GM19025 (cell line): Measurements from ENCODE around the gene NANS.
"Not testable (repeated sequence)": the region's sequence is repeated elsewhere in the genome, so short reads cannot be mapped to it uniquely, and the experiment has no call there.

Experiments used
- ATAC-seq: cut with Tn5 transposase; IDR thresholded peaks from one replicate; pipeline ENCODE4 v1.9.1; 2021; ENCODE audit warnings: mild to moderate bottlenecking, low read depth, moderate library complexity; ENCODE audit not compliant: unreplicated experiment

The NANS gene

DNA sequence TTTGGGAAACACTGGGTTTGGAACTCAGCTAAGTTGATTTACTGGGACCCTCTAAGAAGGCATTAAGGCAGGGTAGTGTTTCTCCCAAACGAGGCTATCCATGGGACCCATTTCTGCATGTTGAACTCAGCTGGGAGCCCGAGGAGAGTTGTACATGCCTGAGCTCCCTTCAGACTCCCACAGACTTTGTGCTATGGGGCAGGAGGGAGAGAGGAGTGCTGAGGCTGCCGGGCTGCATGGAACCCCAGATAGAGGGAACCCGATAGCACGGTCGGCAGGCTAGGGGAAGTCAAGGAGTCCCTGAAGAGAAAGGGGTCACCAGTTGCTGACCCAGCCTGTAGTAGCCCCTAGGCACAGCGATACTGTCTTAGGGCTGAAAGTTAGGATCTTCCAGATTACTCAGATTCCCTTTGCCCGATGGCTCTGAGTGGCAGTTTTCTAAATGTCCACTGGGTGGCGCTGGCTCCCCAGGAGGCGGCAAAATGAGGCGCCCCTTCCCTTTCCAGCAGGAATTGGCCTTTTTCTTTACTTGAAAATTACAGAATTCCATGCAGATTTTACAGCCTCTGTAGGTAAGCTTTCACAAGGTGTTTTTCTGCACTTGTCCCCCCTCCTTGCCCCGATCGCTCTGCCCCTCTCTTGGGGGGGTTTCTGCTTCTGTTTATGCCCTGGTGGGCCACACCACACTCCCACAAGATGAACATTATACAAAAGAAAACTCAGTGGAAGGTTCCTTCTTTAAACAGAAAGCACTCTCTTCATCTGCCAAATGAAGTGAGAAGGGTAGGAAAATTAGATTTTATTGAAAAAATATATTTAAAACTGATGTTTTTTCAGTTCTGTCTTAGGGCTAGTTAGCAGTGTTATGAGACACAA, 17.8 kb downstream of the NANS start:
- no peak for ATAC-seq

DNA sequence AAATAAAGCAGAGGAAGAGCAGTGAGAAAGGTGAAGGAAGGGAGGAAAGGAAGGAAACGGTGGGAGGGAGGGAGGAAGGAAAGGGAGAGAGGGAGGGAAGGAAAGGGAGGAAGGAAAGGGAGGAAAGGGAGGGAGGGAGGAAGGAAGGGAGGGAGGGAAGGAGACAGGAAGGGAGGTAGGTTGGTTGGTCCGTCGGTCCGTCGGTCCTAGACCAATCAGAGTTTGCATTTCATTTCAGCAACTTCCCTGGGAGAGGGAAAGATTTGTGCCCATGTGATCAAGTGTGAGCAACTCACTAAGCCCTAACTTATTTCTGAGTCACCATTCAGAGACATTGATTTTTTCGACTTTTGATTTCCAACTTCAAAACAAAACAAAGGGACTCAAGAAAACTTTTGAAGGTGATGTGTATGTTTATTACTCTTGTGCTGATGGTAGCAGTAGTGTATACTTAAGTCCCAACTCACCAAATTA, 18.8 kb downstream of the NANS start:
- no peak for ATAC-seq

DNA sequence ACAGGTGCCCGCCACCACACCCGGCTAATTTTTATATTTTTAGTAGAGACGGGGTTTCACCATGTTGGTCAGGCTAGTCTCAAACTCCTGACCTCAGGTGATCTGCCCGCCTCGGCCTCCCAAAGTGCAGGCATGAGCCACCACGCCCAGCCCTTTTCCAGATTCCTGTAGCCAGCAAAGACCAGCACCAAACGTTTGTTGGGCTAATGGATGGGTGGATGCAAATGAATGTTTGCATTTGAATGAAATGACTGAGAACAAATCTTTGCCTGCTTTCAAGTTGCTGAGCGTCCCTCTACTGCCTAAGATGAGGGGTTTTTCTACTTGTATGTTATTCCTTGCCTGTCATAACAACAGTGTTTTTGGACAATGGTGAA, 20.0 kb downstream of the NANS start:
- not testable (repeated sequence) for ATAC-seq

DNA sequence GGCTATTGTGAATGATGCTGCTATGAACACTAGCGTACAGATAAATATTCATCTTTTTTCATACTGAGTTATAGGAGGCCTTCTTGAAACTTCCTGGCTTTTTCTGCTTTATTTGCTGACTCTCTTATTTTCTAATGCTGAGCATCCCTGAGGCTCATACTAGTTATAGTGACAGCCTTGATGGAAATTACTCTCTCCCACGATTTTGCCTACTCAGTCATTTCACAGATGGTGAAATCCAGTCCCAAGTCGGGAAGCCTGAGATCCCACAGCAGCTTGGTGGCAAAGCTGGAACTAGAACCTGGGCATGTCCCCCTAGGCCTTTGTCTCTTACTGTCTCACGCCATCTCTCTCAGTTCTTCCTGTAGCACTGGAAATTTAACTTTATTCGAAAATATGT, 22.4 kb downstream of the NANS start:
- ATAC-seq: no peak

DNA sequence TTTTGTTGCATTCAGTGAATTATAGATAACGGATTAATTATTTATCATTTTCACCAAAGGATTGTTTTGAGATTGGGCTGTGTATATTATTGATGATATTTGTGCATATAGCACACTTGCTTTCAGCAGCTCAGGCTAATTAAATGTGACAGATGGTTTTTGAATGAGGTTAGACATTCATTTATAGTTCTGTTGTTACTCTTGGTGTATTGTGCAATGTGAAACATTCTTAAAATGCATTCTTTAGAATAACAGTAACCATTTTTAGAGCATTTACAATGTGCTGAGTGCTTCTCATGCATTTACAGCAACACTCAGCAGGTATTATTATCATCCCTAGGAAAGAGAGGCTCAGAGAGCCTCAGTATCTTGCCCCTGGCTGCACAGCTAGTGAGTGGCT, 23.8 kb downstream of the NANS start:
- ATAC-seq: no peak

DNA sequence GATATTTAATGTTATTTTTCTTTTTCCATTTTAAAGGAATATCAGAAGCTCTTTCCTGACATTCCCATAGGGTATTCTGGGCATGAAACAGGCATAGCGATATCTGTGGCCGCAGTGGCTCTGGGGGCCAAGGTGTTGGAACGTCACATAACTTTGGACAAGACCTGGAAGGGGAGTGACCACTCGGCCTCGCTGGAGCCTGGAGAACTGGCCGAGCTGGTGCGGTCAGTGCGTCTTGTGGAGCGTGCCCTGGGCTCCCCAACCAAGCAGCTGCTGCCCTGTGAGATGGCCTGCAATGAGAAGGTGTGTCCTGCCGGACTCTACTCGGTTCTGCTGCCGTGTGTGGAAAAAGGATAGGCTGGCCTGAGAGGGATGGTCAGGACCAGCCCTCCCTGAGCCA, 24.2 kb downstream of the NANS start:
- ATAC-seq: no peak

DNA sequence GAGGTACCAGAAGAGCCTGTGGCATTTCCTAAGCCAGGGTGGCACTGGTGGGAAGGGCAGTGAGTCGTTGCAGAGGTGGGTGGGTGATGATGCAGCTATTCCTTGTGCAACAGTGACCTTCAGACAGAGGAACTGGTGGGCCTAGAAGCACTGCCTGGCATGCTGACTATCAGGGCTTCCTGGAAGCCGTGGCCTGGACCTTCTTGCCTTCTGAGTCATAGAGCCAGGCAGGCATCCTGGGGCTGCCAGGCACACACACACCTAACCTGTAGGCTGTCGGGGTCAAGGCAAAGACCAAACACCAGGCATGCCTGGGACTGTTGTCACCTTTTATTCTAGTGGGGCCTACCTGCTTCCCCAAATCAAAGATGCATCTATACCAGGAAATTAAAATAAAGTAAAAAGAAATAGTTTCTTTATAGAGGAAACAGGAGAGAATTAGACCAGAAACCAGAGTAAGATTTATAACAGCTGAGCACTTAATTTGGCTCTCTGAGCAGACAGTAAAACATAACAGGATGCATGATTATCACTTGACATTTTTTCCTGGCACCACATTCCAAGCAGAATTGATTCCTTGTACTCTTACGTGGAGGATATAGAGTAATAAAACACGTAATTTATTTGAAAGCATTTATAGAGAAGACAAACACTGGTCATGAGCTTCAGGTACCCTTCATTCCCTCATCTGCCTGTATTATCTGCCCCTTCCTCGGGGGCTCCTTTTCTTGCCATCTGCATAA, 25.1 kb downstream of the NANS start:
- no peak for ATAC-seq

DNA sequence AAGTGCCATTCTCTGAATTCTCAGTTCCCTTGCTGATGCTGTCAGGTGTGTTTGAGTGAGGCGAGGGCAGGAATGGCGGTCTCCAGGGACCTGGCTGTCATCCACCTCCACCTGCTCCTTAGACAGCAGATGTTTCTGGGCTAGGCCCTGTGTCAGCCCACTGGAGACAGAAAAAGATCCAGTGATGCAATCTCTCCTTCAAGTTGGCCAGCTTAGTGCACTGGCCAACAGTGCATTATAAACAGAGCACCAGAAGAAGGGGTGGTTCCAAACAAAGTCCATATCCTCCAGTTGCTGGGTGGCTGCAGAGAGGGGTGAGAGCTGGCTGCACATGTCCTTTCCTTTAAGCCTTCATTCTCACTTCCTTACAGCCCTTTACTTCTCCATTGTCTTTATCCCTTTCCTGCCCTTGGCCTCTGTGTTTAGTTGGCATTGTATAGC, 26.5 kb downstream of the NANS start:
- no peak for ATAC-seq

DNA sequence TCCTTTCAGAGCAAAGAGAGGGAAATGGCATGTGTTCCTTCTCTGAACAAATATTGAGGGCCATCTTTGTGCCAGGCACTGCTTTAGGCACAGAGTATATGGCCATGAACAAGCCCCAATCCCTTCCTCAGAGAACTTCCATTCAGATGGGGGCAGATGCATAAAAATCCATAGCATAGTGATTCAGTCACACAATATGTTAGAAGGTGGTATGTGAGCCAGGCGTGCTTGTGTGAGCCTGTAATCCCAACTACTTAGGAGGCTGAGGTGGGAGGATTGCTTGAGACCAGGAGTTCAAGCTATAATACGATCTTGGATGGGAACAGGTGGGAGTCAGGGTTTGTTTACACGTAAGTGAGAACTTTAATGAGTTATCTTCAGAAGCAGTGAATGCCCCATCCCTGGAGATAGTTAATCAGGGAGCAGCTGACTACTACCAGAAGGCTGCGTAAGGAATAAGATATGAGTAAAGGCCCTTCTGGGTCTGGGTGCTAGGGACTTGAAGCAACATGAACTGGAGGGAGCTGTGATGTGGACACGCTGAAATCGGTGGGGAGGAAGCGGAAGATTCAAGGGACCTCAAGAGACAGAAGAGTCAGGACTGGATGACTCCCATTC, 27.1 kb downstream of the NANS start:
- ATAC-seq: no peak

DNA sequence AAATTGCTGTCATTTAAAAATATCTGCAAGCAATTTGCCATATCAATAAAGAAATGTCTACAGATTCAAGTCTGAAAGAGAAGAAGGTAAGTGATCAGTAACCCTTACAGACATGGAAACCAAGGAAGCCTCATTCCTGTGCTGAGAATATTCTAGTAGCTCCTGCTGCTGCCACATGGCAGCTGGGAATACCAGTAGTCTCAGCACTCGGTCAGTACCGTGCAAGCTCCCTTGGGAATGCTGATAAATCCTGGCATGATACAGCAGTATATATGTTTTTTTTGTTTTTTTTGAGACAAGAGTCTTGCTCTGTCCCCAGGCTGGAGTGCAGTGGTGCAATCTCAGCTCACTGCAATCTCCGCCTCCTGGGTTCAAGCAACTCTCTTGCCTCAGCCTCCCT, 27.9 kb downstream of the NANS start:
- ATAC-seq: no peak

DNA sequence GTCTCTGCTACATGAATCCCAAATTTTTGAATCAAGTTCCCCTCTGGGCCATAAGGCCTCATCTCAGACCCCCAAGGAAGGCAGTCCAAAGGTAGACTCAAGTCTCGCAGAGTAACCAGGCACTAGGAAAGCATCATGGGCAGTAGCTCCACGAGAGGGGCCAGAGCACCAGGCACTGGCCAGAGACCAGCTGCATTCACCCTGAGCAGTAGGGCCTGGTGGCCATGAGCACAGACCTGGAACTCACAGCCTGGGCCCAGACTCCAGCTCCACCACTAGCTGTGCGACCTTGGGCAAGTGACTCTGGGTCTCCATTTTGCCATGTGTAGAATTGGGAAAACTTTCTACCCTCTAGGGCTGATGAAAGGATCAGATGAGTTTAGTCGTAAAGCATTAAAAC, 28.5 kb downstream of the NANS start:
- ATAC-seq: no peak

DNA sequence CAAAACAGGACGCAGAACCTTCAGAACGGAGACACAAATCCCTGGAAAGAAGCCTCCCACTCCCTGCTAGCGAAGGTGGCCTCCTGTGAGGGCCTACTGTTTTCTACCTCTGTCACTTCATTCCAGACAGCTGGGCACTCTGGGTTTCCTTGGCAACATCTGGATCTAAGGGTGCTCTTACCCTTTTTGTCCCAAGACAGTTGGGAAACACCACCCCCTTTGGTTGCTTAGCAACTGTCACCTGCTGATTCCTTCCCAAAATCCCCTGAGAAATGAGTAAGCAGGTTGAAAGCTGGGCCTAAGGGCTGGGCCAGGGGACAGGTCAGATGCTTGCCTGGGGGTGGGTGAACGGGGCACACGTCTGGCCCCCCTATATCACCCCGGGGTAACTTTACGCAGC, 29.4 kb downstream of the NANS start:
- ATAC-seq: no peak

DNA sequence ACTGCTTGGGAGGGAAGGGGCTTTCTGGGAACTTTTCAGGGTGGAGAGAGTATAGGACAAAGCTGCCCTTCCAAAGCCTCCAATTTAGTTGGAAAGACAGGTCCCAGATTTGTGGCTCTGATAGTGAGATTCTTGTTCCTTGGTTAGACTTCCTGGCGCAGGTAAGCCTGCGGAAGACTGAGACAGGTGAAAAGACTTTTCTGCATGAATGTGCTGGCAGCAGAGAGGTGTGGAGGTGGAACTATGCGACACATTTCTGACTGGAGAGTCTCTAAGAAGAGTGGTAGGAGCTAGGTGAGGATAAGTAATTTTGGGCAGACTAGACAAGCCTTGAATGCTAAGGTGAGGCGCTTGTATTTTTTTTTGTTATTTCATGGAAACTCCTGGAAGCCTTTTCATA, 29.9 kb downstream of the NANS start:
- ATAC-seq: no peak

DNA sequence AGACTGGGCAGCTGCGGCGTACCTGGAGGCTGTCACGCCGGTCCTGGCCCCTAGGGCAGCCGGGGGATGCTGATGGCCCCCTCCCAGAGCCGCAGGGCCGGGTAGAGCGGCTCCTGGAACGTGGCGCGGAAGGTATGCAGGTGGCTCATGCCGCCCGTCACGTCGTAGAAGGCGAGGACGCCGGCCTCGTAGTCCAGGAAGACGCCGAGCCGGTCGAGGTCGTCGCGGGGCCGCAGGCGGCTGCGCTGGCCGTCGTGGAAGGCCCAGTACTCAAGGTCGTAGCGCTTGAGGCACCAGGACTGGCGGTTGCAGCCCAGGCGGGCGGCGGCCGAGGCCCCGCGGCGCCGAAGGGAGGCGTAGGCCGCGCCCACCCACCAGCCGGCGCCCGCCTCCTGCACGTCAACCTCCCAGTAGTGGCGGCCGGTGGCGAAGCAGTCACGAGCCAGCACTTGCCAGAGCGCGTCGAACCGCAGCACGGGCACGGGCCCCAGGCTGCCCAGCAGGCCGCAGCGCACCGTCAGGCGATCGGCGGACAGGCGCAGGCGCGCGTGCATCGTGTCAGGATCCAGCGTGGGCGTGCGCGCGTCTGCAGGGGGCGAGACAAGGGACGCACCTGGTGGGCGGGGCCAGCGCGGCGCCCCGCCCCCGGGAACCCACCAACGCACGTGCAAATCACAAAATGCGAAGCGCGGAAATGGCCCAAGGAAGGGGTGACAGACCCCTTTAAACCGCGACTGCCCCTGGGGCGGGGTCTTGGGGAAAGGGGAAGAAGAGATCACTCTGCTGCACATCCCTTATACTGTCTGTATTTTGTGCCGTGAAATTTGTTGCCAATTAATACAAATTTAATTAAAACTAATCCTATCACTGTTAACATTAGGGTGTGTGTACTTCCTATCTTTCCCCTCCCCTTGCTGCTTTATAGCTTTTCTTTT, 31.2 kb downstream of the NANS start:
- ATAC-seq: no peak

DNA sequence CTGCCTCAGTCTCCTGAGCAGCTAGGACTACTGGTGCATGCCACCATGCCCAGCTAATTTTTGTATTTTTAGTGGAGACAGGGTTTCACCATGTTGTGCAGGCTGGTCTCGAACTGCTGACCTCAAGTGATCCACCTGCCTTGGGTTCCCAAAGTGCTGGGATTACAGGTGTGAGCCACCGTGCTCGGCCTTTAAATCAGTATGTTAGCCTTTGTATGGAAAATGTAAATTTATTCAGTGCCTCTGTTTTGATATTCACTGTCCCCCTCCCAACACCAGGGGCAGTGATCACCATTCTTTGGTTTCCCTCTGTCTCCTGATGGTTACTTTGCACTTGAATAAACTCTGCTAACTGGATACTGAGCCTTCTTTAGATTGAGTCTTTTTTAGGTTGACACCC, 34.1 kb downstream of the NANS start:
- ATAC-seq: not testable (repeated sequence)

DNA sequence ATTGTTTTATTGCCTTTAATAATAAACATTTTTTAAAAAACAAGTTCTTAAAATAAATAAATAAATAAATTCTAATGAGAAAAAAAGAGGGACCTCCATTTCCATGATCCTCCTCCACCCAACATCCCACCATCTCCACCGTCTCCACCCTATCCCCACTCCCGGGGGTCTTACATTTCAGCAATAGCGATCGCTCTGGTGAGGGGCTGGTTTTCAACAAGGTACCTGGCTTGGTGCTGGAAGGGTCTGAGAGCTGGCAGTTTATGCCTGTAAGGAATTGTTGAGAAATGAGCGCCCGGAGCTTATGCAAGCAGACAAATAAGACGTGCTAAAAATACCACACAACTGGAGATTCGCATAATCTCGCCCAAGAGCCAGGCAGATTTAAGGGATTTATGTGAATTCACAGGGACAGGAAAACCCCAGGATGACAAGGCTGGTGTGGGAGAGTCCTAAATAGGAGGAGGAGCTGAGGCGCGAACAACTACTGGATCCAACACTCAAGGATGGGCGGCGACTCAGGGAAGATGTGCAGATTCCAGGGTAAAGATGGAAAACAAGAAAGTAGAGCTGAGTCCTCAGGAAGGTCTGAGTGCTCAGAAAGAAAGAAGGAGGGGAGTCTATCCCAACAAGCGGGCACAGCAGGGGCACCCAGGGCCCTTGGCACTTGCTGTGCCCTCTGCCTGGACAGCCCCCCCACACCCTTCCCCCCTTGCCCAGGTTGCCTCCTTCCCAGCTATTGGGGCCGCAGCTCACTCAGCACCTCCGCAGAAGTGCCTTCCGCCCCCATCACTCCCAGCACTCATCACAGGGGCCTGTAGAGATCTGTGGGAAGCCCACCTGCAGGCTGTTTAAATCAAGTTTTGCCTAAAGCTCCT, 35.4 kb downstream of the NANS start:
- ATAC-seq: no peak

DNA sequence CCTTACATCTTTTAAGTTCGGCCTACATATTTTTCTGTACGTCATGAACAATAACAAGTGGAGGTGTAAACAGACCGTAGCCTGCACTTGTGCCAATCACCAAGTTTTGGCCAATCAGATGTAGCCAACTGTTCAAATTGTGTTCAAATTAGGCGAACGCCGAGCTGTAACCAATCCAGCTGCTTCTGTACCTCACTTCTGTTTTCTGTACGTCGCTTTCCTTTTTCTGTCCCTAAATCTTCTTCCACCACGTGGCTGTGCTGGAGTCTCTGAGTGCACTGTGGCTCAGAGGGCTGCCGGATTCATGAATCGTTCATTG, 36.0 kb downstream of the NANS start:
- no peak for ATAC-seq

DNA sequence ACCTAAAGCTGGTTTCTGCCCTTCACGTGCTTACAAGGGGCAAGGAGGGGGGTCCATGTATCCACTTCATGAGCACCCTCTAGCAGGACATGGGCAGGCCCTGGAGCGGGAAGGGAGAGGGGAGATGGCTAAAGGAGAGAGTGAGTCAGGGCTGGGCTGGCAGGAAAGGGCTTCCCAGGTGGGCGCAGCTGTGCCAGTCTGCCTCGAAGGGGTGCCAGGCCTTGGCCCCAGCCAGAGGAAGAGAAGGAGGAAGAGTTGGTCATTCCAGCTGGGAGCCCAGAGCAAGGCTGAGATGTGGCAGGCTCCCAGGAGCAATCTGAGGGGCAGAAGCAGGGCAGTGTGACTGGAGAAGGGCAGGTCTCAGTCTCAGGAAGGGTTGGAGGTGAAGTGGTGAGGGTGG, 37.8 kb downstream of the NANS start:
- ATAC-seq: no peak

DNA sequence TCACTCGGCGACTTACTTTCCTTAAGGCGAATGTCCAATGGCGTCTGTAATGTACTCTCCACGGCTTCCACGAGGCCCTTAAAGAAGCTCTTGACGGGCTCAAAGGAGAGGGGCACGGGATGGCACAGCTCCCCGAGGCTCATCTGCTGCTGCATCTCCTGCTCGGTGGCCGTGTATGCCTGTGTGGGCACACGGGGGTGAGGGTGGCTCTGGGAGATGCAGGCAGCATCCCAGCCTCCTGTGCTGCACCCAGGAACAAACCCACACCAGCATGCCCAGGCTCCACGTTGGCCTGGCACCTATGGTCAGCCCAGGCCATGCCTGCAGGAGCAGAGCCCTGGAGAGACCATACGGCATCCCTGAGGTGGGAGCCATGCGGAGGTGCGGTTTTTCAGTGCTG, 38.3 kb downstream of the NANS start:
- ATAC-seq: no peak

DNA sequence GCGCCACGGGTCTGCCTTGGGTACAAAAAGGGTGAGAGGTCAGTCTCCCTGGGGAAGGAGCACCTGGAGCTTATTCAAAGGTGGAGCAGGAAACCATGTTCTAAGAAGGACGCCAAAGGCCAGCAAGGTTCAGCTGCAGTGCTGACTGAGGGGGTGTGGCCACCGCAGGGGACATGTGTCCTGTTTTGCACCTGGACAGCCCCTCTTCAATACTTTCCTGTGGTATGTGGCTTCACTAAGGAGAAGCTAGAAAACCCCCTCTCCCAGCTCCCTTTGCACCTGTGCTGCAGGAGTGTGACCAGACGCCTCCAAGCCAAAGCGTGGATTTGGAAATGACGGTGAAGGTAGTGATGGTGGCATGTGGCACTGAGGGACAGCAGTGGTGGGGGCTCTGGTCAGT, 38.9 kb downstream of the NANS start:
- ATAC-seq: no peak
